Posterior vena cava (tissue), 2 donors: Measurements from ENCODE around the gene ARHGAP10. TPM values are rescaled to one million over a fixed set of nuclear protein-coding genes. Genes with fewer than 3 reads are reported as not detected.
"Not testable (repeated sequence)": the region's sequence is repeated elsewhere in the genome, so short reads cannot be mapped to it uniquely, and the experiment has no call there.

ENCODE experiments used
- DNase-seq: peaks from one replicate; pipeline ENCODE4 v3.0.0-alpha.2; 2020; ENCODE audit warnings: low spot score
- intact Hi-C, 2 donors: fragments of 100-400 bp; cut with DNase I; formaldehyde crosslinking; loops; one replicate each; pipeline versions ENCODE4 v1.14.1 to v1.14.2; 2022 to 2023
- total RNA-seq, 2 donors: library from RNA; stranded (reverse); fragmentation: NEBNext Ultra II Directional; extraction: Animal tissue kit (Norgen Biotek cat#: 25700); gene quantifications; one replicate each; pipeline ENCODE4 v1.2.1, GENCODE V29; 2021
- donor health status: DM: yes; HTN: yes; CAD: no.
- donor health status: DM: yes; HTN: yes; CAD: no.

The ARHGAP10 gene
- total RNA-seq, 2 donors from 2014 or later = 79.0 to 80.5 TPM

DNA sequence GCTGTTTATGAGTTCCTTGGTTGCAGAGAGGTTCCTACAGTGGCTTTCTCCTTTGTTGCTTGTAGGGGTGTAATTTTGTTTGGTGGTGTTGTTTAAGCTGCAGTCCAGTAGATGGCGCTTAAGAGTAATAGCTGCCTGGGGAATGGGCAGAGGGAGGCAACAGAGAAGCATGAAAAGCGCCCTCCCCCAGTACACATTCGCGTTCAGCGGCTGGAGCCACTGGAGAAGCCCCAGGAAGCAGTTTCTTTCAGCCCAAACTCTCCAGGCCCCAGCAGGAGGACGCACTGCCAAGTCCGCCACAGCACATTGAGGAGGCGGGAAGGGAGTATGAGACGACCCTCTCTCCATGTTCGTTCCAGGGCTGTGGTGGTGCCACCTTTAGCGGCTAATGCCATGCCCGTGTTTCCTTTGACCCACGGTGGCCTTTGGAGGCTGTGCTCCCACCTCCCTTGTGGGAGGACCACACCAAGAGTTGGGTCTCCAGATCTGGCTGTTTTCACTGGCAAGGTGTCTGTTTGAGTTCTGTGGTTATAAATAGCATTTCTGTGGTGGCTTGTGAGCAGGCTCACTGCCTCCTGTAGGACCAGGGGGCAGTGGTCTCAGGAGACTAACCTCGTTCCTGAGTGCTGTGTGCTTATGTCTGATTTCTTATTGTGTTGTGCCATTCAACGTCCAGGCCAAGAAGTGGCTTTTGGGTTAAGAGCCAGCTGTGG is 252.3 kb downstream of the ARHGAP10 start:
- no peak for DNase-seq
- intact Hi-C loops = no loop called here

DNA sequence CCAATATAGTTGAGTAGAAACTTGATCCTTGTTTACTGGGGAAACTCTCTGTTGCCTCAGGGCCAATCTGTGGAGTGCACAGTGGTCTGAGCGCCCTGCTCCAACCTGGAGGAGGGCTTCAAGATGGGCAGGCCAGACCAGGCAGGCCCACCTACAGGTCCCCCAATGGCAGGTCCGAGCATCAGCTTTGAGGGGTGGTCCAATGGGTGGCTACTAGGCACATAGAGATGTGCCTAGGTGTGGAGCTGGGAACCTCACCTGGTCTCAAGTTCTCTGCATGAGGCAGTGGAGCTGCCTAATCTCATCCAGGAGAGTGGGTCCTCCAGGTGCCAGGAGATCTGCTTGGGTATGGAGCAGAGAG is 252.9 kb downstream of the ARHGAP10 start:
- DNase-seq = no peak
- intact Hi-C loops = no loop called here

DNA sequence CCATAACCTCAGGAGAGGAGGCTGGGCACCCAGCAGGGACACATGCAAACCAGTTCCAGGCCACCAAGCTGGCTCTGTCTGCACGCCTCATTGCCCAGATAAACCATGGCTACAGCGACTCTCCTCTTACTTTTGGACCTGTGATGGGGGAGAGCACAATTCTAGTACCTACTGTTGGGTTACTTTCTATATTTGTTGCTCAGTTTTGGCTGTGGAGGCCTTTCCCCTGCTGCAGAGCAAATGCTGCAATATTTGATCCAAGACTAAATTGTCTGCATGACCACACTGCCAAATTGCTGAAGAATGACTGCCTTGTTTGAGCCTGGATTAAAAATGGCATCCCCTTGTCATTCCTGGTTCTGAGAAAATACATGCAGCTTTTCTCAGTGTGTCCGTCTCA is 253.5 kb downstream of the ARHGAP10 start:
- intact Hi-C loops = no loop called here
- DNase-seq = no peak

DNA sequence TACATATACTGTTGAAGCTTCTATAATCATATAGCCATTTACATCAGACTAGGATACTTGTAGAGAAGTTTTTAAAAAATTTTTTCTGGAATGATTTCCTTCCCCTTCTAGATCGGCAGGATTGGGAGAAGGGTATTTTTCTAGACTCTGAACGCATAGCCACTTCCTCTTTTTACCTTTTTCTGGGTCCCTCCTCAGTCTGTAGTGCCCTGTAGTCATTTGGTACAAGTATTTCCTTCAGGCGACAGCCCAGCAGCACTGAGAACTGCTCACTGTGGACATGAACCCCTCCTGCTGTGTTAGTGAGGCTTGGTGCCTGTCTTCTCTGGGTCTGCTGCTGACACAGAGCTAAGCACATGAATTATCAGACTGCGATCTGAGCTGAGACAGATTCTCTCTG is 255.4 kb downstream of the ARHGAP10 start:
- no peak for DNase-seq
- intact Hi-C loops = no loop called here

DNA sequence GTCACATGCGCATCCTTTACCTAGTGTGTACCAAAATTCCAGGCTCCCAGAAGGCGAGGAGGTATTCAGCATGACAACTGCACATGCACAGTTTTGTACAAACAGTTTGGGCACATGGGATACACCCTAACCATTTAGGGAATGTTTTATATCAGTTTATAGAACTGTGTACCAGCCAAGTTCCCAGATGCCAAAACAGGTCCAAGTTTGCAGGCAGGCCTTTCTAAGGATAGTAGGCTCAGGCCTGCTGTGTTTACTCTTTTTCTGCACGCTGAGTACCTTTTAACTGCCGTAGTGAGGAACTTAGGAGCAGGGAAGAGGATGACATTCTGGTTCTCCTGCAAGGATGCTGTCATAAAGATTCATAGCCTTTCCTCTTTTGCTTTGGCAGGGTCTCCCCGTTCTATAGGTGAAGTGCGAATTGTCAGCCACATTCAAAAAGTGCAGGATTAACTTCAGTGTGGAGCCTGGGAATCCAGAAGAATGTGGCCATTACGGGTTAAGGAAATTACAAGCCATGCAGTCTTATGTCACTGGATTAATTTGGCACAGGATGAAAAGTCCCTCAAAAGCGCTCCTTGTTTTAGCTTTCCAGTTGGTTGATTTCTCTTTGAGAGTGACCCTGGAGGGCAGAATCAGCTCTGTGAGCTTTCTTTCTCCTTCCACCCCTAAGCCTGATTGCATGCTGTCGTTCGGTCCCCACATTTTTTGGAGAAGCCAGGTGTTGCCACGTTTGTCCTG is 259.8 kb downstream of the ARHGAP10 start:
- intact Hi-C loops = no loop called here
- DNase-seq = no peak

DNA sequence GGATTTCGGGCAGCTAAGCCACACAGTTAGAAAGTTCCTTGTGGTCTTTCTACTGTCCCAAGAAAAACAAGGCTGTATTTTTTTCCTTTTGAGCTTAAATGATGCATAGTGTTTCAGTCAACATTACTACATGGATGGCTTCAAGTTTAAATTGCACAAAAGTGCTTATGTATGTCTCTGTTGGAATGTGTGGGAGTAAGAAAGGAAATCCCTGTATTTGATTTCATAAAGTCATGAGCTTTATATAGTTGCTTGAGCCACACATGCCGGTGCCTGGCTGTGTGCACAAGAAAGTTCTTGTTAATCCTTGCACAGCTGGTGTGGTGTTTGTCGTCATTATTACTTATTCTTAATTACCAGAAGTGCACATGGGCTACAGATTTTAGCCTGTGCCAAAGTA is 262.2 kb downstream of the ARHGAP10 start:
- DNase-seq = no peak
- intact Hi-C loops = no loop called here

DNA sequence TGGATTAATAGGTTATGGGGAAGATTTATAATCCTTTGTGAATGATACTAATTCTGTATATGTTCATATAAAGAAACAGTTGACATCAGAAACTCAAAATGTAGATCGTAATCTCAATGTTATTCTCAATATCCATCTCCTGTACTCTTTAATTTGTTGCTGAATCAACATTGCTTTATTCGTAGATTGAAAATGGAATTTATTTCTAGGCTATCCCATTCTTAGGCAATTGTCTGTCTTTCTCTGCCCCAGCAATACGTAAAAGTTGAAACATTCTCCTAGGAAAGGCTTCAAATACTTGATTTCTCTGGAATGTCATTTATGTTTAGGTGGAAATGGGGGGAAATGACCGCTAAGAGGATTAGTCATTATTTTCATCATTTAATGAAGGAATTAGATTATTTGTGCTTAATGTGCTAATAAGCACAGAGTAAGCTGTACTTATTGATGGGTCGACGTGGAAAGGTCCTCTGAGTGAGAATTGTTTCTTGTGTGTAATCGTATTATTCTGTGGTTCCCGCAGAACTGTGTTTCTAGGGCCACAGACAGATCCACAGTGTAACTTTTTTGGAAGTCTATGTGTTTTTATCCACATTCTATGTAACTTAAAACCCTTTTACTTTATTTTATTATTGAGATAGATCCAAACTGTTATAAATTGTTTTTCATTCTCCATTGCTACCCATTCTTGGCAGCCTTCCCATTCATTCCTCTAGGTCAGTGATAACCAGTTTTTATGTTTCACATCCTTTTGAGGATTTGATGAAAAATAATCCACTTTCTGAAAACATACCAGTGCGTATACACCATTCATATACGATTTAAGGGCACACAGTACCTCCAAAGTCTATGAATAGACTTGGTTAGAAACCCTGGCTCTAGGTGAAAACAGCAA is 262.9 kb downstream of the ARHGAP10 start:
- DNase-seq = no peak
- intact Hi-C loops = no loop called here

DNA sequence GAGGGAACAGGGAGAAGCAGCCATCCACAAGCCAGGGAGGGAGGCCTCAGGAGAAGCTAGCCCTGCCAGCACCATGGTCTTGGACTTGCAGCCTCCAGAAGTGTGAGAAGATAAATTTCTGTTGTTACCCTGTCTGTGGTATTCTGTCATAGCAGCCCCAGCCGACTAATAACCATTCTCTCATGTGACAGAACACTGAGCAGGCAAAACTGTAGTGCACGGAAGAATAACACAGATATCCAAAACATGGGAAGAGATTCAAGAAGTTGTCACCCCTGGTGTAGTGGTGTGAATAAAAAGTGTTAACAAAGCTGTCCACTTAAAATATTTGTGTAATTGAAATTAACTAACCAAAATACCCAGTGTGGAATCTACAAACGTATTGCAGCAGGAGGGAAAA is 265.0 kb downstream of the ARHGAP10 start:
- intact Hi-C loops = no loop called here
- no peak for DNase-seq

DNA sequence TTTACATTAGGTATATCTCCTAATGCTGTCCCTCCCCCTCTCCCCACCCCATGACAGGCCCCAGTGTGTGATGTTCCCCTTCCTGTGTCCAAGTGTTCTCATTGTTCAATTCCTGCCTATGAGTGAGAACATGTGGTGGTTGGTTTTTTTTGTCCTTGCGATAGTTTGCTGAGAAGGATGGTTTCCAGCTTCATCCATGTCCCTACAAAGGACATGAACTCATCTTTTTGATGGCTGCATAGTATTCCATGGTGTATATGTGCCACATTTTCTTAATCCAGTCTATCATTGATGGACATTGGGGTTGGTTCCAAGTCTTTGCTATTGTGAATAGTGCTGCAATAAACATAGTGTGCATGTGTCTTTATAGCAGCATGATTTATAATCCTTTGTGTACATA is 268.1 kb downstream of the ARHGAP10 start:
- intact Hi-C loops, DNase-seq: not testable (repeated sequence)

DNA sequence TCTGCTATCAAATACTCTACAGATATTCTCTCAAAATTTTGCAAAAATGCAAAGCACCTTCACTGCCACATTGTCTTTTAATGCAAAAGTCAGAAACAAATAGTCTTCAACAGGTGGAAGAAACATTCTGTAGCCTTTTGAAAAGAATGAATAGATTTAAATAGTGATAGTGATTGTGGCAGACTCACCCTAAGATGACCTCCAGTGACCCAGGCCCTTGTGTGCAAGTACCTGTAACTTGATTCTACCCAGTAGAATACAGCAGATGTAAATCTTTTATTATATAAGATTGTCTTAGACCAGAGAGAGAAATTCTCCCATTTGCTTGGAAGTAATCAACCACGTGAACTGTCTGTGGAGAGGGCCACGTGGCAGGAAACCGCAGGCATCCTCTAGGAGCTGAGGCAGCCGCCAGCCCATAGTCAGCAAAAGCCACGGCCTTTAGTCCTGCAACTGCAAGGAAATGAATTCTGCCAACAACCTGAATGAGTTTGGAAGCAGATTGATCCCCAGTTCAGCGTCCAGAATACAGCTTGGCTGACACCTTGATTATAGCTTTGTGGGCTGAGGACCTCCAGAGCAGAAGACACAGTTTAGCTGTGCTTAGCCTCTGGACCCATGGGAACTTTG is 272.5 kb downstream of the ARHGAP10 start:
- DNase-seq = no peak
- intact Hi-C loops = no loop called here

DNA sequence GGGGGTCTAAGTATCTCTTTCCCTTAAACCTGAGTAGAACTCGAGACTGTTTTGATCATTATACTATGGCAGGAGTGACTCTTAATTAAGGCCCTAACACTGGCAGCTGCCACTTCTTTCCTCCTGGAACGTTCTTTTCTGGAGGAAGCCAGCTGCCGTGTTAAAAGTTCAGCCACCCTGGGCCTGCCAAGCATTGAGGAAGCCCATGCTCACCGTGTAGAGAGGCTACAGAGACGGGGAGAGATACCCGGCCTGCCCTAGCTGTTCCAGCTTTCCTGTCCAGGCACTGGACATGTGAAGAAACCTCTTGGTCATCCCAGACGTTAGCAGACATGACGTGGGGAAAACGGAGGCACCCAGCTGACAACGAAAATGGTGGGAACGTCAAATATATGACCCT is 274.1 kb downstream of the ARHGAP10 start:
- intact Hi-C loops = no loop called here
- DNase-seq = no peak

DNA sequence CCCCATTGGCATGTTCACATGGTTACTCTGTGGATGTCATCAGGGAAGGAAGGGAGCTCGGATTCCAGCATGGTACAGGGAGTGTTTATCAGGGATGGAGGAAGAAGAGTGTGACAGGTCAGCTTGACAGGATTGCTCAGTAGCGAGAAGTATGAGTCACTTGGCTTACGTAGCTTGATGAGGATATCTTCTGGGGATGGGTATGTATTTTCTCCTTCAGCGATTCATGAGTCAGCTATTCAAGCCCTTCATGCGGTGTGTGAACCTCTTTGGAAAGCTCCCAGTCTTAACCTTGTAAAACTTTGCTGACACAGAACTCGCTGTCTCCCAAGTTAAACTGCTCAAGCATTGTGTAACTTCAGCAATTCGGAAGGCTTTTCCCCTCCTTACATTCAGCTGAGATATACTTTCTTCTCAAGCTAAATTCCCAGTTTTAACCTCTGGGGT is 275.4 kb downstream of the ARHGAP10 start:
- DNase-seq = no peak
- intact Hi-C loops = no loop called here

DNA sequence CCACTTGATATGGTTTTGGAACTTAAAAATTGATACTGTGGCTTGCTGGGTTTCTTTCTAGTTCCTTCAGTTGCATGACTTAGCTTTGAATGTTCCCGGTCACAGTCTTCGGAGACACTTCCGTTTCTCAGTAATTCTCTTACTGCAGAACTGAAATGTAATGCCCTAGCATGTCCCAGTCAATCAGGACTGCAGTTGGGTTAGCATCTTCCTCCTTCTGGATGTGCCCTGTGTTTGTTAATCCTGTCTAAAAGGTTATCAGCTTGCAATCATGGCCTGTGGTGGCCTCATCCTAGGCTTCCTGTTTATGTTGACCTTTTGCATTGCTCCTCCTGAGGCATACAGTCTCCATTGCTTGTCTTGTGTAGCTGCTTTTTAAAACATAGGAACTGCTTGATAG is 275.9 kb downstream of the ARHGAP10 start:
- no peak for DNase-seq
- intact Hi-C loops = no loop called here

DNA sequence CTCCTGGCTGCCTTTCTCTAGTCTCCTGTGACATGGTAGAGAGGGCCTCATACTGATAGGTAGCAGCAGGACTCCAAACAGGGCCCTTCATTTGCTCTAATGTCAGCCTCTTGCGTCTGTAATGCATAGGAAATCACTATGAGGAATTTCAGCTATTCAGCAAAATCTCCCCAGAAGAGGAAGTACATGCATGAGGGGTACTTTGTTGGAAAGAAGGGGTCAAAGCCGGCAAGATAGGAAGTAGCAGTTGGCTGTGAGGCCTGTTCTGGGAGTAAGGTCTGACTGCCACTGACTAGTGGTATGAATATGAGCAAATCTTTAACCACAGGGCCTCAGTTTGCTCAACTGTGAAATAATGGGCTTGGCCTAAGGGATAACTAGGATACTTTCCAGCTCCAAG is 283.2 kb downstream of the ARHGAP10 start:
- intact Hi-C loops = no loop called here
- DNase-seq = no peak

DNA sequence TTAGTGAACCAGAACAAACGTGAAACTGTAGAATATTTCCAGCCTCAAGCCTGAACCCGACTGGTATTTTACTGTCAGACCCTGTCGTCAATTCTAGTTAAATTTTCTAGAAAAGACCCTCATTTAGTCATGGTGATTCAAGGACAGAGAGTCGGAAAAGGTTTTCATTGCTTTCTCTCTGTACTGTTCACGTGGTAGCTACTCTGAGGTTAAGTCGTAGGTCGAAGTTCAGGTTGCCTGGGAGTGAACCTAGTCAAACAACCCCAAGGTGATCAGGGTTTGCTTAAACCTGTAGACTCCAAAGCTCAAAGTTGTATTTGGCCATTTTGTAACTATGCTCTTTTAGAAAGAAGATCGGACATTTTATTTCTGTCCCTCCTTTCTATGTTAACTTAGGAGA is 283.6 kb downstream of the ARHGAP10 start:
- intact Hi-C loops = no loop called here
- DNase-seq = no peak

DNA sequence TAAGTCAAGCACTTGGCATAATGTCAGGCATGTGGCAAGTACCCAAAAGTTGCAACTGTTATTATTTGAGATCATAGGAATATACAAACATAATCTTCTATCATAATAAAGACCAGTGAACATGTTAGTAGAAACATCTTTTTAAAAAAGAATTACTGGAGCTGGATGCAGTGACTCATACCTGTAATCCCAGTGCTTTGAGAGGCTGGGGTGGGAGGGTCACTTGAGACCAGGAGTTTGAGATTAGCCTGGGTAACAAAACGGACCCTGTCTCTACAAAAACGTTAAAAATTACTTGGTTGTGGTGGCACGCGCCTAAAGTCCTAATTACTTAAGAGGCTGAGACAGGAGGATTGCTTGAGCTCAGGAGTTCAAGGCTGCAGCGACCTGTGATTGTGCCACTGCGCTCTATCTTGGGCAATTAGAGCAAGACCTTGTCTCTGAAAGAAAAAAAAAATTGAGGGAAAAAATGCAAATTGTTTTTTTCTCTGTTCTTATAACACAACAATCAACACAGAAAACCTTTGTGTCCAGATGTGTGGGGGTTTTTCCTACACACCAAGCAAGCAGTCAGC is 284.3 kb downstream of the ARHGAP10 start:
- intact Hi-C loops = no loop called here
- no peak for DNase-seq

DNA sequence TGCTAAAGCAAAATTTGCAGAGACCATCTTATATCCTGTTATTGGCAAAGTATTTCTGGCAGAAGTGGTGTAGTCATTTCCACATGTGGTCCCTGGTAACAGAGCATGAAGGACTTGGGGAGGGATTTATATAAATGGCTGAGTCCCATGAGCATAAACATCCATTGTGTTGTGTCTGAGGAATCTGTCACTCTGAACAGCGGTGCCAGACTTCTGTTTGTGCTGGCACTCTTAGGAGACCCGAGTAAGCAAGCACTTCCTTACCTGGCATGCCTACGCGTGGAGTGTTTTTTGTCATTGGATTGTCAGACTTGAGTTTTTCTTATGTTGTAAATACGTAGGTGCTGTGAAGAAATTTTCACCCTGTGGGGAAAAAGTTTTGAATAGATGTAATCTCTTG is 285.9 kb downstream of the ARHGAP10 start:
- no peak for DNase-seq
- intact Hi-C loops = no loop called here

DNA sequence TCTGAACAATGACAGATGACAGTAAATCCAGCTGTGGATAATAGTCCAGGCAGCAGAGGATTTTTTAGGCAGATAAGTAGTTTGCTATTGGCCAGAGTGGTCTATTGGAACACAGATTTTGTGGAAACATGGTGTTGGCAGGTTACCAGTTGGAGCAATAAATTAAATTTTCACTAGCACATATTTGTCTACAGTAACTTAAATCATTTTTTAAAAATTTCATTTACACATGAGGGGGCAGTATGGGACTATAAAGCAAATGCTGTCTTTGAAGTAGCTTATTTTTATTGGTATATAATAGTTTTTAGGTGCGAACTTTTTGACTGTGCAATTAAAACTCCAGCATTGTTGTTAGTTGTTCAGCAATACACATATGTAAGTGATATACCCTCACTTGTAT is 289.8 kb downstream of the ARHGAP10 start:
- intact Hi-C loops = no loop called here
- DNase-seq = no peak

DNA sequence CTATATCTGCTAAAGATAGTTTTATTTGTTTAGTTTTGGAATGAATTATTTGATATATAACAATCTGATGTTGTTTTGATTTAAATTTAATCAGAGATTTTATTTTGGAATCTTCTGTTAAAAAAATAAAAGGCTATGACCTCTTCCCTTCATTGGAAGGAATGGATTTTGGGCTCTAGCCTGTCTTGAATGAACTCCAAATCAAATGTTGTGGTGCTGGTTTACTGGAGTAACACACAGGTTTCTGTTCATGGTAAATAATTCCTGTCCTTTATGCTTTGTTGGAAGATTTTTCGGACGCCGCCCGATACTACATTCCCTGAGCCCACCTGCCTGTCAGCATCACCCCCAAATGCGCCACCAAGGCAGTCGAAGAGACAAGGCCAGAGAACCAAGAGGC is 291.1 kb downstream of the ARHGAP10 start:
- intact Hi-C loops = no loop called here

More for the DNA sequence above, 291.1 kb downstream of the ARHGAP10 start:
- no peak for DNase-seq
